T-cell (primary cell): ENCODE results near the gene PIK3AP1. TPM values are rescaled to one million over a fixed set of nuclear protein-coding genes. Genes with fewer than 3 reads are reported as not detected.

Experiments
- ATAC-seq, 4 experiments: fragments of 200-7000 bp in 3 of 4; fragments of 150-1000 bp in 1 of 4; cut with Tn5 transposase; replicated peaks in 1 of 4; 1 replicate in 3 of 4; 2 replicates in 1 of 4; pipeline ENCODE4 v1.10.0; 2021; ENCODE audit warnings: moderate library complexity in 3 of 4, mild to moderate bottlenecking in 2 of 4, moderate number of reproducible peaks in 1 of 4
- CTCF ChIA-PET, 2 donors: fragments of 300-600 bp; sonication (Branson Sonifier 250); formaldehyde crosslinking; loops; one replicate each; lab custom pipeline; 2022; ENCODE audit warnings: antibody characterized with exemption in 2 of 2; lab: Charles Lee
- POLR2A ChIA-PET, 2 donors: fragments of 300-600 bp; sonication (Branson Sonifier 250); formaldehyde crosslinking; loops; one replicate each; lab custom pipeline; 2022; ENCODE audit warnings: antibody characterized with exemption in 2 of 2; lab: Charles Lee
- DNase-seq, 35 experiments: peaks; one replicate each; pipeline versions ENCODE4 v3.0.0 to v3.0.0-alpha.2; 2013 to 2023
- H3K27ac ChIP-seq: one replicate; pipeline ENCODE4 v1.5.1; 2013; ENCODE audit warnings: low read length
- H3K27me3 ChIP-seq, 2 experiments: replicated peaks in 1 of 2; 1 replicate in 1 of 2; 2 replicates in 1 of 2; pipeline versions ENCODE4 v1.6.1 to v1.7.0; 2013; ENCODE audit warnings: low read length in 1 of 2, mixed read lengths in 1 of 2; ENCODE audit not compliant: control insufficient read depth in 2 of 2, insufficient read depth in 2 of 2; ENCODE audit errors: extremely low read depth in 1 of 2
- H3K36me3 ChIP-seq, 2 donors: 1 replicate in 1 of 2; 2 replicates in 1 of 2; pipeline versions ENCODE4 v1.6.1 to v1.7.0; 2013; ENCODE audit warnings: low read length in 1 of 2; ENCODE audit not compliant: control insufficient read depth in 2 of 2, insufficient read depth in 1 of 2; ENCODE audit errors: extremely low read depth in 1 of 2
- H3K4me1 ChIP-seq, 2 experiments: 1 replicate in 1 of 2; 2 replicates in 1 of 2; pipeline versions ENCODE4 v1.6.1 to v1.7.0; 2013; ENCODE audit warnings: low read length in 2 of 2, mixed read lengths in 1 of 2; ENCODE audit not compliant: insufficient read depth in 2 of 2, control insufficient read depth in 1 of 2; ENCODE audit errors: extremely low read depth in 1 of 2
- H3K4me3 ChIP-seq, 2 donors: 1 replicate in 1 of 2; 2 replicates in 1 of 2; pipeline versions ENCODE4 v1.5.1 to v1.7.0; 2013; ENCODE audit warnings: mild to moderate bottlenecking in 2 of 2, low read length in 1 of 2, moderate library complexity in 1 of 2; ENCODE audit not compliant: control insufficient read depth in 1 of 2; ENCODE audit errors: extremely low read depth in 1 of 2
- H3K9me3 ChIP-seq: 2 replicates; pipeline ENCODE4 v1.7.0; 2013
- H3K27ac Mint-ChIP-seq, 2 donors: one replicate each; pipeline ENCODE4 v1.8.0; 2020 to 2021; ENCODE audit warnings: mild to moderate bottlenecking in 2 of 2, mixed read lengths in 2 of 2
- H3K27me3 Mint-ChIP-seq, 2 donors: one replicate each; pipeline ENCODE4 v1.8.0; 2021 to 2022; ENCODE audit warnings: mixed read lengths in 2 of 2
- H3K36me3 Mint-ChIP-seq: one replicate; pipeline ENCODE4 v1.8.0; 2021; ENCODE audit warnings: mixed read lengths
- H3K4me1 Mint-ChIP-seq, 3 donors: one replicate each; pipeline ENCODE4 v1.8.0; 2020 to 2022; ENCODE audit warnings: mixed read lengths in 3 of 3, mild to moderate bottlenecking in 1 of 3
- H3K4me3 Mint-ChIP-seq, 3 donors: one replicate each; pipeline ENCODE4 v1.8.0; 2020 to 2022; ENCODE audit warnings: mild to moderate bottlenecking in 3 of 3, mixed read lengths in 3 of 3, moderate library complexity in 3 of 3
- H3K9me3 Mint-ChIP-seq, 3 donors: one replicate each; pipeline ENCODE4 v1.8.0; 2020 to 2022; ENCODE audit warnings: mixed read lengths in 3 of 3
- WGBS: methylation state at CpG from one replicate; pipeline ENCODE4 v1.1.5; 2013; ENCODE audit warnings: missing lambda C conversion rate; ENCODE audit not compliant: insufficient coverage; 5-methylcytosine and 5-hydroxymethylcytosine counted together
- total RNA-seq, 35 experiments: library from RNA in 6 of 35; stranded (reverse) in 6 of 35; fragments of 120-200 nt in 1 of 35; gene quantifications; one replicate each; pipeline versions ENCODE4 v1.2.1 to v1.2.4 and lab custom pipeline; 2013 to 2026

Gene PIK3AP1
- total RNA-seq, 5 donors from 2014 or later (not counting 1 experiment from before 2014, with no cell fraction given), result 4.9 to 9.5 (median 7.9) TPM

DNA sequence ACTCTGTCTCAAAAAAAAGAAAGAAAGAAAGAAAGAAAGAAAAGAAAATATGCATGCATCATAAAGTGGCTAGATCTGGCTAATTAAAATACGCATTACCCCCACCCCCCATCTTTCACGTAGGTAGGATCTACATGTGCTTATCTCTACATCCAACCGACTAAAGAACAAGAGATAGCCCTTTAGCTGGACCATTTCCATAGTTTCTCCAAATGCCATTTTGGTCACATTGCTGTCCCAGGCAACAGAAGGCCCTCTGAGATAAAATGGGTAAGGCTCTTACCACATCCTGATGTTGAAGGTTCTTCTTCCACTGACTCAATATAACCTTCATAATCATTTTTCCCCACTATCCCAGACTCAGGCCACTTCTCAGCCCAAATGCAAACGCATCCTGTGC lies 31.5 kb downstream of the PIK3AP1 start:
- peaks cover 0 to 55% (median 7%) of the 10 kb centered on the region in 3 donors for H3K4me1 Mint-ChIP-seq
- H3K4me3 Mint-ChIP-seq, result no peak overlapping the region
- WGBS, result 100% methylated on average over 1 of the region's 4 CpGs
- ChIA-PET POLR2A (no interaction called here), CTCF (interaction anchor here in 1 of 2 donors (0.6 kb wide), 1 partner anchor 322 kb away, joined by 9 read pairs; no protein-coding TSS in a partner anchor)
- H3K9me3 Mint-ChIP-seq, result no peaks in the 10 kb centered on the region
- H3K27me3 ChIP-seq, result no peaks in the 10 kb centered on the region
- no peak overlapping the region for H3K27ac Mint-ChIP-seq
- H3K27me3 Mint-ChIP-seq, result no peaks in the 10 kb centered on the region
- no peak overlapping the region for H3K4me3 ChIP-seq
- ATAC-seq (no peak), DNase-seq (no peak)
- no peak overlapping the region for H3K27ac ChIP-seq
- H3K36me3 Mint-ChIP-seq, result peaks cover 5% of the 10 kb centered on the region
- H3K36me3 ChIP-seq, result no peaks in the 10 kb centered on the region
- peaks cover 0 to 10% of the 10 kb centered on the region in 2 experiments for H3K4me1 ChIP-seq
- H3K9me3 ChIP-seq, result no peaks in the 10 kb centered on the region

DNA sequence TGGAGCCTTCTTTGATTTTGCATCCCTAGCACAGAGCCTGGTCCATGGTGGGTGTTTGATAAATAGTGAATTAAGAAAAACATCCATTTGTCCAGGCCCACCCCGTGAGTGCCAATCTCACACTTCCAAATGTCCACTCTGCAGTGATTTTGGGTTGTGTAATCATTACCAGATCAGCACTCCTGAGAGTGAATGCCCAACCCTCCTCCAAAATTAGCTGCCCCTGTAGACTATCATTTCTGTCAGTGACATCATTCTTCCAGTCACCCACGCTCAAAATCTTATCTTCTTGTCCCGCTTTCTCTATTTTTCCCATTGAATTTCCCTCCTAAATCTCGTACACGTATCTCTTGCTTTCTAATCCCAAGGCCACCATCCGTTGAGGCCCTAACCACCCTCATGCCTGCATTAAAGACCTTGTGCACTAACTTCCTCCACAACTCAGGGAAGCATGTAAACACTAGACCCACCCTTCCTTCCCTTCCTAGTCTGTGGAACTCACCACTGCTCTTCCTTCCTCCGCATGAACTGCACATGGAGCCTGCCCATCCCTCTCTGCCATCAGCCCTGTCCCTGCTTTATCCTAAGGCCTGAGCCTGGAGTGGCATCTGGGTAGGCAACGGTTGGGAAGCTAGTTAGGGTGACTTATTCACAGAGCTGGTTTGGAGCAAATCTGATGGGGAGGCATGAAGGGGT lies 32.8 kb downstream of the PIK3AP1 start:
- no peak overlapping the region for H3K4me3 ChIP-seq
- Mint-ChIP-seq H3K9me3 (no peaks in the 10 kb centered on the region), H3K27ac (peak overlapping the region in 1 of 2 donors; percentile 54), H3K4me1 (peaks cover 0 to 49% (median 7%) of the 10 kb centered on the region in 3 donors), H3K27me3 (no peaks in the 10 kb centered on the region), H3K36me3 (peaks cover 5% of the 10 kb centered on the region), H3K4me3 (no peak overlapping the region)
- H3K36me3 ChIP-seq, result no peaks in the 10 kb centered on the region
- no peaks in the 10 kb centered on the region for H3K9me3 ChIP-seq
- CTCF ChIA-PET, result interaction anchor here in 1 of 2 donors (0.7 kb wide), 1 partner anchor 1164 kb away, joined by 4 read pairs; no protein-coding TSS in a partner anchor
- peaks cover 0 to 10% of the 10 kb centered on the region in 2 experiments for H3K4me1 ChIP-seq
- 81% methylated on average over 6 of the region's 8 CpGs for WGBS
- no peak overlapping the region for H3K27ac ChIP-seq
- no peaks in the 10 kb centered on the region for H3K27me3 ChIP-seq
- ATAC-seq (no peak), DNase-seq (no peak)
- POLR2A ChIA-PET, result no interaction called here

DNA sequence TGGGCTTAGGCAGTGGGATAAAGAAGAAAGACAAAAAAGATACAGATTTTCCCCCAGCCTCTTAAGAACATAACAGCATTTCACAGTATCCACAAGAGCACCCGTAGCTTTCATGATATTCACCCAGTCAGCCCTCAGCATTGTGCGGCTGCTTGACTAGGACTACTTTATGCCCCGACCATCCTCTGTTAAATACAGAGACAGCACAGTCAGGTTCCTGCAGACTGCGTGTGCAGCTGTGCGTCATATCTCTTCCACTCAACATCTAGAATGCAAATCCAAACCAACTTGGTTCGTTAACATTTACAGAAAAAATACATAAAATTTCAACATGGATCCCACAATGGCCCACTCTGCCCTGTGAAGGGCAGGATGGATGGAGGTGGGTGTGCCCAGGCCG lies 33.8 kb downstream of the PIK3AP1 start:
- Histone ChIP-seq H3K27me3 (no peaks in the 10 kb centered on the region), H3K4me3 (no peak overlapping the region), H3K9me3 (no peaks in the 10 kb centered on the region), H3K27ac (no peak overlapping the region), H3K36me3 (no peaks in the 10 kb centered on the region), H3K4me1 (peaks cover 0 to 10% of the 10 kb centered on the region in 2 experiments)
- DNase-seq (no peak), ATAC-seq (no peak)
- H3K4me3 Mint-ChIP-seq, result no peak overlapping the region
- ChIA-PET POLR2A (no interaction called here), CTCF (interaction anchor here in 1 of 2 donors (0.7 kb wide), 1 partner anchor 1165 kb away, joined by 4 read pairs; no protein-coding TSS in a partner anchor)
- H3K4me1 Mint-ChIP-seq, result peaks cover 0 to 47% (median 7%) of the 10 kb centered on the region in 3 donors
- H3K27me3 Mint-ChIP-seq, result no peaks in the 10 kb centered on the region
- no peaks in the 10 kb centered on the region for H3K9me3 Mint-ChIP-seq
- H3K36me3 Mint-ChIP-seq, result peaks cover 5% of the 10 kb centered on the region
- 89% methylated on average over 5 of the region's 7 CpGs for WGBS
- no peak overlapping the region for H3K27ac Mint-ChIP-seq

DNA sequence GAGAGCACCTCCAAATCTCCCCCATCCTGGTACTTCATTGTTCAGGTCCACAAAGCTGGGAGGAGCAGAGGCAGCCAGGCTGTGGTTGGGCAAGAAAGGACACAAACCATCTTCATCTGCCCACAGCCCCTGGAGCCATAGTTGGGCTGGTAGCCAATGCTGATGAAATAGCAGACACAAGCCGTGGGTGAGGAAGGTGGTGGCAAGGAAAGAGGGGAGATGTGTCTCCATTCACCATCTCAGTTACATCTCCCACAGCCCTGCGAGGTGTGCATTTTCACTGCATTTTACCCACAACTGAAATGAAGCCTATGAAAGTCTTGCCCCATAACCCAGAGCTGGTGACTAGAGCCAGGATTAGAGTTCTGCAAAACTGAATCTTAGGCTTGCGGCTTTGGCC lies 35.0 kb downstream of the PIK3AP1 start:
- no peaks in the 10 kb centered on the region for H3K9me3 ChIP-seq
- H3K4me3 ChIP-seq, result no peak overlapping the region
- Mint-ChIP-seq H3K36me3 (peaks cover 7% of the 10 kb centered on the region), H3K4me1 (peaks cover 0 to 44% (median 7%) of the 10 kb centered on the region in 3 donors), H3K27me3 (peaks cover 0 to 5% of the 10 kb centered on the region in 2 donors), H3K4me3 (no peak overlapping the region), H3K9me3 (peaks cover 0 to 4% (median 3%) of the 10 kb centered on the region in 3 donors), H3K27ac (no peak overlapping the region)
- WGBS, result 100% methylated on average over 1 of the region's 3 CpGs
- peaks cover 0 to 10% of the 10 kb centered on the region in 2 experiments for H3K4me1 ChIP-seq
- ATAC-seq, result no peak
- no peak for DNase-seq
- POLR2A ChIA-PET, result no interaction called here
- H3K27ac ChIP-seq, result no peak overlapping the region
- CTCF ChIA-PET, result interaction anchor here (0.5 kb wide), 2 partner anchors 28 to 148 kb away, joined by 3 read pairs; no protein-coding TSS in a partner anchor
- no peaks in the 10 kb centered on the region for H3K36me3 ChIP-seq
- no peaks in the 10 kb centered on the region for H3K27me3 ChIP-seq

DNA sequence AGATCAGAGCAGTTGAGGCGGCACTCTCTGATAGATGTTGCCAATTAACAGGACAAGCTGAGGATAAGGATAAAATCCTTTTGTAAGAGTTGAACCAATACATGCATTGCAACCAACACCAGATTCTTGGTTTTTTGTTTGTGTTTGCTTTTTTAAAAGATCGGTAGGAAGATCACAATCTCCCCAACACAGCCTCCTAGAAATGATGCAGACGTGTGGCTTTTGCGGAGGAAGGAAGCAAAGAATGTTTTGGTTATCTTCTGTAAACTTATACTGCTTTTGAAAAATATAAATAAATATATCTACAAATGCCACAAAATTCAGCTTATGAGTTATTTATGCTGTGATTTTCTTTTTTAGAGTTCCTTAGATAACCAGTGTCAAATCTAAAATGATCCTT lies 35.5 kb downstream of the PIK3AP1 start:
- no peak for ATAC-seq
- CTCF ChIA-PET, result interaction anchor here in 1 of 2 donors (0.5 kb wide), 1 partner anchor 28 kb away, joined by 3 read pairs; no protein-coding TSS in a partner anchor
- peaks cover 7% of the 10 kb centered on the region for H3K36me3 Mint-ChIP-seq

DNA sequence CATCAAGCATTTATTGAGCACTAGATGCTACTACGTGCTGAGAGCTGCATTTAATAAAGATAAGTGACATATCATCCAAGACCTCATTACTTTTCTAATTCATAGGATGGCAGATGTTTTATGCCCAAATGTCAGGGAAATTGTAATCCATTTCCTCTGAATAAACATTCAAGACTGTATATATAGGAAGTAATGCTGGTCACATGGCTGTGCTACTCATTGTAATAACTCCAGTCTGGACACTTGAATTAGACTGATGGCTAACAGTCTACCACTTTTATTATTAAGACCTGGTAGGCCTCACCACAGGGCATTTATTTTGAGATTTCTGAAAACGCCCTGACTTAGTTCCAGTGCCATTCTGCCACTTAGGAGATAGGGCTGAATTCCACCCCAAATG lies 36.6 kb downstream of the PIK3AP1 start:
- Histone ChIP-seq H3K4me1 (peaks cover 0 to 7% of the 10 kb centered on the region in 2 experiments), H3K36me3 (no peaks in the 10 kb centered on the region), H3K27ac (no peak overlapping the region), H3K9me3 (no peaks in the 10 kb centered on the region), H3K27me3 (no peaks in the 10 kb centered on the region), H3K4me3 (no peak overlapping the region)
- Mint-ChIP-seq H3K27ac (no peak overlapping the region), H3K4me1 (peaks cover 0 to 35% (median 7%) of the 10 kb centered on the region in 3 donors), H3K27me3 (peaks cover 0 to 5% of the 10 kb centered on the region in 2 donors), H3K4me3 (no peak overlapping the region), H3K36me3 (peaks cover 5% of the 10 kb centered on the region), H3K9me3 (peaks cover 0 to 5% (median 3%) of the 10 kb centered on the region in 3 donors)
- WGBS, result no CpG with 5 or more reads among the region's 2 CpGs
- DNase-seq (no peak), ATAC-seq (no peak)
- CTCF ChIA-PET, result no interaction called here
- POLR2A ChIA-PET, result interaction anchor here in 1 of 2 donors (0.6 kb wide), 1 partner anchor 1317 kb away, joined by 3 read pairs; no protein-coding TSS in a partner anchor

More for the DNA sequence above, 35.5 kb downstream of the PIK3AP1 start:
- Histone ChIP-seq H3K27me3 (no peaks in the 10 kb centered on the region), H3K36me3 (no peaks in the 10 kb centered on the region), H3K27ac (no peak overlapping the region), H3K9me3 (no peaks in the 10 kb centered on the region), H3K4me1 (peaks cover 0 to 10% of the 10 kb centered on the region in 2 experiments), H3K4me3 (no peak overlapping the region)
- POLR2A ChIA-PET, result no interaction called here
- H3K9me3 Mint-ChIP-seq, result peaks cover 0 to 5% (median 3%) of the 10 kb centered on the region in 3 donors
- H3K27me3 Mint-ChIP-seq, result peaks cover 0 to 5% of the 10 kb centered on the region in 2 donors
- DNase-seq, result no peak
- H3K27ac Mint-ChIP-seq, result no peak overlapping the region
- no peak overlapping the region for H3K4me3 Mint-ChIP-seq
- H3K4me1 Mint-ChIP-seq, result peaks cover 0 to 42% (median 7%) of the 10 kb centered on the region in 3 donors
- WGBS, result no CpG with 5 or more reads among the region's 4 CpGs
